Measurements from ENCODE around the gene ARAP2.

- no peak for TF ChIP-seq CTCF (conservative IDR thresholded peaks at IDR 0.05; ENCODE audit: low read depth in 2 of 2)
- TF ChIP-seq EZH2 (IDR thresholded peaks at IDR 0.05; ENCODE audit: low read depth, unreplicated experiment) = no peak
- TF ChIP-seq REST (IDR thresholded peaks at IDR 0.05; ENCODE audit: unreplicated experiment) = no peak
- TF ChIP-seq ZNF462 (CRISPR knock-in tag; IDR thresholded peaks at IDR 0.05) = 0 out of 2 replicates have a peak, but pooled peaks have one; percentile 30
- TF ChIP-seq POLR2AphosphoS5 (IDR thresholded peaks at IDR 0.05; ENCODE audit: low read depth) = no peak
- TF ChIP-seq JUNB (IDR thresholded peaks at IDR 0.05; ENCODE audit: unreplicated experiment) = no peak
- no peak for TF ChIP-seq ZNF114 (CRISPR knock-in tag; IDR thresholded peaks at IDR 0.05)
Observed at GRCh38 chr4:36026348-36026880, 217.9 kb downstream of the ARAP2 start.

All from GM23338 (cell line).